IPS-18a (cell line): ENCODE results near the gene ABTB2.

Experiments
- H3K27ac ChIP-seq: one replicate; pipeline ENCODE4 v1.5.1; 2013; ENCODE audit warnings: low read length
- H3K27me3 ChIP-seq: one replicate; pipeline ENCODE4 v1.6.1; 2013; ENCODE audit warnings: mild to moderate bottlenecking, low read length; ENCODE audit not compliant: control insufficient read depth, insufficient read depth
- H3K36me3 ChIP-seq: one replicate; pipeline ENCODE4 v1.6.1; 2013; ENCODE audit warnings: low read depth, low read length; ENCODE audit not compliant: control insufficient read depth
- H3K4me1 ChIP-seq: one replicate; pipeline ENCODE4 v1.6.1; 2013; ENCODE audit warnings: low read depth, low read length; ENCODE audit not compliant: control insufficient read depth
- H3K4me3 ChIP-seq: one replicate; pipeline ENCODE4 v1.5.1; 2013; ENCODE audit warnings: low read length
- H3K9ac ChIP-seq: one replicate; pipeline ENCODE4 v1.6.1; 2013; ENCODE audit warnings: mild to moderate bottlenecking, low read length, moderate library complexity
- H3K9me3 ChIP-seq: one replicate; pipeline ENCODE4 v1.6.1; 2013; ENCODE audit warnings: low read depth, low read length; ENCODE audit not compliant: control insufficient read depth

ABTB2 gene

DNA sequence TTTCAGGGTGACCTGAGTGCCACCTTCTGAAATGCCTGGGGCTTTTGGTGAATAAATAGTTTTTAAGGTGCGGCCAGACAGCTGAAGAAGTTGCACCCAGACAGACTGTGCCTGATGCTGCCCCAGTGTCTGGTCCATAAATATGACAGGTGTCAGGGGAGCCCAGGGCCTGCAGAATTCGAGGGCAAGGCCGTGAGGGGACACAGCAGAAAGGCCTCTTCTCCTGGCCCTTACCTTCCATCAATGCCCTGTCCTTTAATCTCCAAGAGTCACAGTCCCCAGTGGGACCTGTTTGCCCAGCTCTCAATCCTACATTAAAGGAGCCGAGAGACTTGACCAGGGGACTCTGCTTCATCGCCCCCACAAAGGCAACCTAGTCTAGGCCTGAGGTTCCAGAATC is 206.6 kb downstream of the ABTB2 start:
- Histone ChIP-seq H3K4me1 (no peaks in the 10 kb centered on the region), H3K9me3 (no peaks in the 10 kb centered on the region), H3K27me3 (no peaks in the 10 kb centered on the region), H3K36me3 (peaks cover 26% of the 10 kb centered on the region), H3K4me3 (no peak overlapping the region), H3K27ac (no peak overlapping the region), H3K9ac (no peak overlapping the region)

- H3K27ac ChIP-seq = no peak overlapping the region
- H3K4me3 ChIP-seq = no peak overlapping the region
- H3K4me1 ChIP-seq = no peaks in the 10 kb centered on the region
- no peak overlapping the region for H3K9ac ChIP-seq
- peaks cover 31% of the 10 kb centered on the region for H3K36me3 ChIP-seq
- no peaks in the 10 kb centered on the region for H3K9me3 ChIP-seq
- H3K27me3 ChIP-seq = no peaks in the 10 kb centered on the region
Observed at GRCh38 chr11:34150494-34151151, 207.2 kb downstream of the ABTB2 start.

GRCh38 chr11:34149786-34150185 is 208.0 kb downstream of the ABTB2 start:
- Histone ChIP-seq H3K9me3 (no peaks in the 10 kb centered on the region), H3K36me3 (peaks cover 40% of the 10 kb centered on the region), H3K4me3 (no peak overlapping the region), H3K27me3 (no peaks in the 10 kb centered on the region), H3K27ac (no peak overlapping the region), H3K4me1 (no peaks in the 10 kb centered on the region), H3K9ac (no peak overlapping the region)

DNA sequence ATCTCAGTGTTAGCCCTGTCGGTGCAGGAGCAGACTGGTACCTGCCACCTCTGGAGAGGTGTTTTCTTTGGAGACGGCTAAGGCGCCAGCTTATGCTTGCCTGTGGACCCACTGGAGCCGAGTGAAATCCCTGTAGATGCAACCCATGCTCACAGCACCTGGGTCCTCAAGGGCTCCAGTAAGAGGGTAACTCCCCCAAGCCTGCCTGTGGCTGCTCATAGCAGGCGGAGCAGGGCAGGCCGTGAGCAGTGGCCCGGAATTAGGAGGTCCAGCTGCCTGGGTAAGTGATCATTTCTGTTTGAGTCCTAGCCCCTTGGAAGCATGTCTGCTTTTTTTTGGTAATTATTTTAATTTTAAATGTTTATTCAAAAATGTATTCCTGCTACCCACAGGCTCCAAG is 208.5 kb downstream of the ABTB2 start:
- Histone ChIP-seq H3K27ac (no peak overlapping the region), H3K9ac (no peak overlapping the region), H3K9me3 (no peaks in the 10 kb centered on the region), H3K4me3 (no peak overlapping the region), H3K27me3 (no peaks in the 10 kb centered on the region), H3K36me3 (peaks cover 45% of the 10 kb centered on the region), H3K4me1 (no peaks in the 10 kb centered on the region)

- Histone ChIP-seq H3K27ac (no peak overlapping the region), H3K27me3 (no peaks in the 10 kb centered on the region), H3K9ac (no peak overlapping the region), H3K9me3 (no peaks in the 10 kb centered on the region), H3K36me3 (peaks cover 51% of the 10 kb centered on the region), H3K4me1 (no peaks in the 10 kb centered on the region), H3K4me3 (no peak overlapping the region)
Observed at GRCh38 chr11:34148504-34149165, 209.2 kb downstream of the ABTB2 start.

GRCh38 chr11:34147581-34147980 is 210.2 kb downstream of the ABTB2 start:
- Histone ChIP-seq H3K9me3 (no peaks in the 10 kb centered on the region), H3K9ac (no peak overlapping the region), H3K27me3 (no peaks in the 10 kb centered on the region), H3K36me3 (peaks cover 58% of the 10 kb centered on the region), H3K4me1 (no peaks in the 10 kb centered on the region), H3K27ac (no peak overlapping the region), H3K4me3 (no peak overlapping the region)

DNA sequence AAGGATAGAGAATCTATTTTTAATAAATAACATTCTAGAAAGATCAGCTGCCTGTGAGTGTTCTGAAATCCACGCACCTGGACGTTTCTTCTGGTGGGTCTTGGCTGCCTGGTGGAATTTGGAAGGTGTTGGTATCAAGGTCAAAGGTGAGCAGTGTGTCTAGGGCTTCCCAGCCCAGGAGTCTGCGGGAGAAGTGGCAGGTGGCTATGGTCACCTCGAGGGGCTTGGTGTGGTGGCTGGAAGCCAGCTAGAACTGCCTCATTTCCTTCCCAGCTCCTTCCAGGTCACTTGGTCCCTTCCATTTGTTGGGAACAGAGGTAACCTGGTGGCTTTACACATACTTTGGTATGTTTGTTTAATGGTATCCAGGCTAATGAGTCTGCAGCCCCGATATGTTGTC is 210.9 kb downstream of the ABTB2 start:
- Histone ChIP-seq H3K4me3 (no peak overlapping the region), H3K4me1 (no peaks in the 10 kb centered on the region), H3K9me3 (no peaks in the 10 kb centered on the region), H3K9ac (no peak overlapping the region), H3K27me3 (no peaks in the 10 kb centered on the region), H3K27ac (no peak overlapping the region), H3K36me3 (peaks cover 64% of the 10 kb centered on the region)

DNA sequence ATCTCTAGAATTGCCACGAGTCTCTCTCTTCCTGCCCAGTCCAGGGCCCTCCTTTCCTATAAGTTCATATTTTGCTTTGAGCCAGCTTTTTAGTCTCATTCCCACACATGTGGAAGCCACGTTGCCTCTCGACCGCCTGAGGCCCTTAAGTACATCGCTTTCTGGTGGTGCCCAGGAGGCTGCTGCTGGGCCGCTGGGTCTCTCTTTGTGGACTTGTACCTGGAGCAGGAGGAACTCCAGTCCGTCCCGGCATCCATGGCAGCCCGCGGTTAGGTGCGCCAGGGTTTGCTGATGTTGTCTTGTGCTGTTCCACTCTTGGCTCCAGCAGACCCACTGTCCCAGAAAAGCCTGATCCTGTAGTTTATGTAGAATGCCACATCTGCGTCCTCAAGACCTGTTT is 211.4 kb downstream of the ABTB2 start:
- no peak overlapping the region for H3K27ac ChIP-seq
- H3K9me3 ChIP-seq = no peaks in the 10 kb centered on the region
- no peaks in the 10 kb centered on the region for H3K27me3 ChIP-seq
- no peak overlapping the region for H3K9ac ChIP-seq
- no peak overlapping the region for H3K4me3 ChIP-seq
- no peaks in the 10 kb centered on the region for H3K4me1 ChIP-seq
- H3K36me3 ChIP-seq = peaks cover 68% of the 10 kb centered on the region

- Histone ChIP-seq H3K27me3 (no peaks in the 10 kb centered on the region), H3K9ac (no peak overlapping the region), H3K36me3 (peaks cover 73% of the 10 kb centered on the region), H3K4me3 (no peak overlapping the region), H3K27ac (no peak overlapping the region), H3K9me3 (no peaks in the 10 kb centered on the region), H3K4me1 (no peaks in the 10 kb centered on the region)
Observed at GRCh38 chr11:34145847-34146381, 211.9 kb downstream of the ABTB2 start.

GRCh38 chr11:34145073-34145472 is 212.7 kb downstream of the ABTB2 start:
- Histone ChIP-seq H3K27ac (no peak overlapping the region), H3K27me3 (no peaks in the 10 kb centered on the region), H3K4me1 (no peaks in the 10 kb centered on the region), H3K9ac (no peak overlapping the region), H3K9me3 (no peaks in the 10 kb centered on the region), H3K4me3 (no peak overlapping the region), H3K36me3 (peaks cover 81% of the 10 kb centered on the region)

- Histone ChIP-seq H3K4me3 (no peak overlapping the region), H3K4me1 (no peaks in the 10 kb centered on the region), H3K36me3 (peaks cover 88% of the 10 kb centered on the region), H3K27ac (no peak overlapping the region), H3K9me3 (no peaks in the 10 kb centered on the region), H3K27me3 (no peaks in the 10 kb centered on the region), H3K9ac (no peak overlapping the region)
Observed at GRCh38 chr11:34143048-34143447, 214.8 kb downstream of the ABTB2 start.

- Histone ChIP-seq H3K9me3 (no peaks in the 10 kb centered on the region), H3K9ac (no peak overlapping the region), H3K4me3 (no peak overlapping the region), H3K36me3 (peaks cover 76% of the 10 kb centered on the region), H3K27me3 (no peaks in the 10 kb centered on the region), H3K4me1 (no peaks in the 10 kb centered on the region), H3K27ac (no peak overlapping the region)
Observed at GRCh38 chr11:34140149-34140548, 217.7 kb downstream of the ABTB2 start.
